Neutrophil (primary cell): ENCODE results near the gene XKR8.

Source experiments
- H3K27ac ChIP-seq: fragments of 200-600 bp; sonication (generic); 2 replicates; pipeline ENCODE4 v1.5.1; 2016; ENCODE audit warnings: mild to moderate bottlenecking, moderate library complexity
- H3K27me3 ChIP-seq: fragments of 200-600 bp; sonication (generic); 2 replicates; pipeline ENCODE4 v1.6.0; 2016; ENCODE audit warnings: mild to moderate bottlenecking
- H3K36me3 ChIP-seq: fragments of 200-600 bp; sonication (generic); 2 replicates; pipeline ENCODE4 v1.5.1; 2017
- H3K4me1 ChIP-seq, 2 experiments: fragments of 200-600 bp in 1 of 2; sonication (generic) in 1 of 2; 1 replicate in 1 of 2; 2 replicates in 1 of 2; pipeline versions ENCODE4 v1.5.1 to v1.6.1; 2013 to 2016; ENCODE audit warnings: low read depth in 1 of 2, low read length in 1 of 2, mild to moderate bottlenecking in 1 of 2, moderate library complexity in 1 of 2; ENCODE audit not compliant: control insufficient read depth in 1 of 2, insufficient read depth in 1 of 2
- H3K4me3 ChIP-seq, 2 experiments: fragments of 200-600 bp in 1 of 2; sonication (generic) in 1 of 2; 1 replicate in 1 of 2; 2 replicates in 1 of 2; pipeline ENCODE4 v1.5.1; 2013 to 2016; ENCODE audit warnings: low read depth in 1 of 2, low read length in 1 of 2, mild to moderate bottlenecking in 1 of 2, moderate library complexity in 1 of 2
- H3K9me3 ChIP-seq: fragments of 200-600 bp; sonication (generic); 2 replicates; pipeline ENCODE4 v1.5.1; 2016
- CTCF ChIP-seq: fragments of 200-600 bp; sonication (generic); IDR thresholded peaks from 2 replicates; pipeline ENCODE4 v1.5.1; 2016; ENCODE audit warnings: antibody characterized with exemption

Gene XKR8

GRCh38 chr1:27937524-27937836 lies 22.3 kb upstream of the XKR8 start:
- Histone ChIP-seq H3K27me3 (peaks cover 6% of the 10 kb centered on the region), H3K4me1 (peaks cover 41 to 48% of the 10 kb centered on the region in 2 experiments), H3K36me3 (no peaks in the 10 kb centered on the region), H3K4me3 (no peak overlapping the region), H3K27ac (no peak overlapping the region), H3K9me3 (no peaks in the 10 kb centered on the region)
- TF ChIP-seq CTCF: no peak

- Histone ChIP-seq H3K4me1 (peaks cover 51 to 58% of the 10 kb centered on the region in 2 experiments), H3K9me3 (no peaks in the 10 kb centered on the region), H3K4me3 (no peak overlapping the region), H3K27me3 (peaks cover 6% of the 10 kb centered on the region), H3K27ac (no peak overlapping the region), H3K36me3 (no peaks in the 10 kb centered on the region)
- no peak for TF ChIP-seq CTCF
These were observed 21.3 kb upstream of the XKR8 start for GRCh38 chr1:27938488-27938887.

- Histone ChIP-seq H3K27ac (peak overlapping the region; percentile 91), H3K4me1 (peaks cover 57 to 68% of the 10 kb centered on the region in 2 experiments), H3K9me3 (no peaks in the 10 kb centered on the region), H3K36me3 (no peaks in the 10 kb centered on the region), H3K4me3 (peak overlapping the region in 1 of 2 experiments; percentile 2), H3K27me3 (peaks cover 6% of the 10 kb centered on the region)
- TF ChIP-seq CTCF: peak; percentile 78
These were observed 19.5 kb upstream of the XKR8 start for GRCh38 chr1:27940297-27940696.

- peak overlapping the region in 1 of 2 experiments; percentile 2 for H3K4me3 ChIP-seq
- no peaks in the 10 kb centered on the region for H3K36me3 ChIP-seq
- H3K9me3 ChIP-seq: no peaks in the 10 kb centered on the region
- peaks cover 61 to 68% of the 10 kb centered on the region in 2 experiments for H3K4me1 ChIP-seq
- H3K27ac ChIP-seq: peak overlapping the region; percentile 91
- H3K27me3 ChIP-seq: peaks cover under 1% of the 10 kb centered on the region
- TF ChIP-seq CTCF: no peak
These were observed 18.8 kb upstream of the XKR8 start for GRCh38 chr1:27940870-27941560.

- TF ChIP-seq CTCF: no peak
- H3K4me1 ChIP-seq: peaks cover 61 to 66% of the 10 kb centered on the region in 2 experiments
These were observed 17.9 kb upstream of the XKR8 start for GRCh38 chr1:27941671-27942540.

More at GRCh38 chr1:27941671-27942540, 17.9 kb upstream of the XKR8 start:
- Histone ChIP-seq H3K27me3 (no peaks in the 10 kb centered on the region), H3K9me3 (no peaks in the 10 kb centered on the region), H3K36me3 (no peaks in the 10 kb centered on the region), H3K27ac (peak overlapping the region; percentile 91), H3K4me3 (peak overlapping the region in 1 of 2 experiments; percentile 2)
